GM19397 (cell line): Measurements from ENCODE around the gene ROS1.

Experiments used
- ATAC-seq: cut with Tn5 transposase; IDR thresholded peaks from one replicate; pipeline ENCODE4 v1.9.1; 2021; ENCODE audit warnings: mild to moderate bottlenecking, moderate library complexity; ENCODE audit not compliant: unreplicated experiment

ROS1 gene

GRCh38 chr6:117311726-117312125, 114.0 kb downstream of the ROS1 start:
- ATAC-seq = no peak

GRCh38 chr6:117311310-117311709, 114.4 kb downstream of the ROS1 start:
- ATAC-seq = no peak

GRCh38 chr6:117309611-117310010, 116.1 kb downstream of the ROS1 start:
- no peak for ATAC-seq

GRCh38 chr6:117309069-117309468, 116.7 kb downstream of the ROS1 start:
- no peak for ATAC-seq

GRCh38 chr6:117307655-117308054, 118.1 kb downstream of the ROS1 start:
- no peak for ATAC-seq

- no peak for ATAC-seq
Measured at GRCh38 chr6:117306227-117306790, 119.4 kb downstream of the ROS1 start.

- no peak for ATAC-seq
Measured at GRCh38 chr6:117304446-117304845, 121.3 kb downstream of the ROS1 start.

GRCh38 chr6:117303323-117303722, 122.4 kb downstream of the ROS1 start:
- no peak for ATAC-seq

- ATAC-seq = no peak
Measured at GRCh38 chr6:117298941-117299340, 126.8 kb downstream of the ROS1 start.

- ATAC-seq = no peak
Measured at GRCh38 chr6:117290173-117290846, 135.4 kb downstream of the ROS1 start.

GRCh38 chr6:117288083-117288715, 137.5 kb downstream of the ROS1 start:
- ATAC-seq = no peak

GRCh38 chr6:117280922-117281321, 144.8 kb downstream of the ROS1 start:
- no peak for ATAC-seq

GRCh38 chr6:117276778-117277316, 148.9 kb downstream of the ROS1 start:
- ATAC-seq = no peak

GRCh38 chr6:117275711-117276110, 150.0 kb downstream of the ROS1 start:
- no peak for ATAC-seq

- ATAC-seq = no peak
Measured at GRCh38 chr6:117275205-117275604, 150.5 kb downstream of the ROS1 start.

- ATAC-seq = no peak
Measured at GRCh38 chr6:117272891-117273290, 152.9 kb downstream of the ROS1 start.

- ATAC-seq = no peak
Measured at GRCh38 chr6:117272032-117272866, 153.5 kb downstream of the ROS1 start.

- no peak for ATAC-seq
Measured at GRCh38 chr6:117270843-117271507, 154.8 kb downstream of the ROS1 start.

- no peak for ATAC-seq
Measured at GRCh38 chr6:117270055-117270842, 155.5 kb downstream of the ROS1 start.

- ATAC-seq = no peak
Measured at GRCh38 chr6:117269638-117270054, 156.1 kb downstream of the ROS1 start.
